Adrenal gland (tissue), 5 donors: ENCODE results near the gene SNRNP27.

Source experiments
- CTCF ChIP-seq, 6 experiments: fragments of 450-650 bp in 4 of 6; fragments of 200-600 bp in 2 of 6; sonication (generic) in 1 of 6; IDR thresholded peaks; 1 replicate in 5 of 6; 2 replicates in 1 of 6; pipeline versions ENCODE4 v1.5.1 to v1.8.0; 2016 to 2021; ENCODE audit warnings: antibody characterized with exemption in 6 of 6, mild to moderate bottlenecking in 2 of 6, moderate library complexity in 1 of 6
- POLR2A ChIP-seq, 2 donors: fragments of 450-650 bp; IDR thresholded peaks; one replicate each; pipeline ENCODE4 v1.6.1; 2017; ENCODE audit warnings: antibody characterized with exemption in 2 of 2, mild to moderate bottlenecking in 2 of 2, moderate library complexity in 1 of 2
- donor health status: DM: no; HTN: no; CAD: no.

GRCh38 chr2:69947325-69947931, 53.7 kb downstream of the SNRNP27 start:
- TF ChIP-seq CTCF (IDR thresholded peaks at IDR 0.05) (no peak), POLR2A (IDR thresholded peaks at IDR 0.05) (no peak)
